GM23338 (cell line): Measurements from ENCODE around the gene SMYD1.

ENCODE experiments used
- EZH2 ChIP-seq: fragments of 200-600 bp; sonication (generic); IDR thresholded peaks from one replicate; pipeline ENCODE4 v1.8.0; 2017; ENCODE audit warnings: antibody characterized with exemption, mild to moderate bottlenecking, low read depth; ENCODE audit not compliant: unreplicated experiment
- STAT1 ChIP-seq: IDR thresholded peaks from one replicate; pipeline ENCODE4 v1.6.1; 2016; ENCODE audit warnings: antibody characterized with exemption; ENCODE audit not compliant: unreplicated experiment
- TF ChIP-seq, protein P1 (sequence below), 2 experiments: fragments of 200-600 bp in 1 of 2; sonication (generic) in 1 of 2; conservative IDR thresholded peaks; 2 replicates each; pipeline versions ENCODE4 v1.5.1 to v1.6.1; 2016 to 2017; ENCODE audit warnings: antibody characterized with exemption in 2 of 2, low read depth in 2 of 2, mild to moderate bottlenecking in 2 of 2, moderate library complexity in 1 of 2

DNA sequence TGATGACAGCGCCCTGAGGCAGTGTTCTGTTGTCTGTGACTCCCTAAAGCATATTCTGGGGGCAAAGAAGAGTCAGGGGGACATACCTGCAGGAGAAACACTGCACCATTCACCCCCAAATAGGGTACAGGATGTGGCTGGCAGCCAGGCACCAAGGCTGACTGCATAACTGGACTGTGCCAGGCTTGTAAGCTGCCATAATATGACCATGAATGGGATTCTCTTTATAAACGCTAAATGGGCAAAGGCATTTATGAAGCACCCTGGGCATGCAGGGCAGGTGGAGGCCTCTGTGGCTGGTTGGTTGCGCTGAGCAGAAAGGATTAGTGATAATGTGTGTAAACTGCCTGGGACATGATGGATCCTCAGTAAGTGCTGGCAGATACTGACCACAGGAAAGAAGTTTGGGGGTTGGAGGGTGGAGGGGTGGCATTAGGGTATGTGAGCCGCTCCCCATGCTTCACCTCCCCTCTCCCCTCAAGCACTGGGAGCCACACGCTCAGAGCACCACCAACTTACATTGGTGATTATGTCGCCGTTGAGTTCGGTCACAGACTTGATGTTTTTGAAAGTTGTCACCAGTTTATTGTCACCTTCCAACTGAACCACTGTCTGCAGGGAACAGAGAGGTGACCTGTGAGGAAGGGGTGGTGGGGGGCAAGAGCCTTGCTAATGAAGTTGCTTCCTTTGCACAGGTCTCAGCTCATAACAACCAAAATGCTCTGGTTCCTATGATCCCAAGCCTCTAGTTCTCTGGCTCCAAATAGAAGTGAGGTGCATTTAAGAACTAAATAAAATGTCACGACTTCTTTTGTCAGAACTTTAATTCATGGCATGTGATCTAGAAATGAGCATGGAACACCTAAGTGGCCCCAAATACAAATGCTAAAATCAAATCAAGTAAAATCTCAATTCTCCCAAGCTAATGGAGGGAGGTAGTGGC is 56.6 kb downstream of the SMYD1 start:
- TF ChIP-seq, protein P1, sequence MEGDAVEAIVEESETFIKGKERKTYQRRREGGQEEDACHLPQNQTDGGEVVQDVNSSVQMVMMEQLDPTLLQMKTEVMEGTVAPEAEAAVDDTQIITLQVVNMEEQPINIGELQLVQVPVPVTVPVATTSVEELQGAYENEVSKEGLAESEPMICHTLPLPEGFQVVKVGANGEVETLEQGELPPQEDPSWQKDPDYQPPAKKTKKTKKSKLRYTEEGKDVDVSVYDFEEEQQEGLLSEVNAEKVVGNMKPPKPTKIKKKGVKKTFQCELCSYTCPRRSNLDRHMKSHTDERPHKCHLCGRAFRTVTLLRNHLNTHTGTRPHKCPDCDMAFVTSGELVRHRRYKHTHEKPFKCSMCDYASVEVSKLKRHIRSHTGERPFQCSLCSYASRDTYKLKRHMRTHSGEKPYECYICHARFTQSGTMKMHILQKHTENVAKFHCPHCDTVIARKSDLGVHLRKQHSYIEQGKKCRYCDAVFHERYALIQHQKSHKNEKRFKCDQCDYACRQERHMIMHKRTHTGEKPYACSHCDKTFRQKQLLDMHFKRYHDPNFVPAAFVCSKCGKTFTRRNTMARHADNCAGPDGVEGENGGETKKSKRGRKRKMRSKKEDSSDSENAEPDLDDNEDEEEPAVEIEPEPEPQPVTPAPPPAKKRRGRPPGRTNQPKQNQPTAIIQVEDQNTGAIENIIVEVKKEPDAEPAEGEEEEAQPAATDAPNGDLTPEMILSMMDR (conservative IDR thresholded peaks at IDR 0.05; ENCODE audit: low read depth in 2 of 2), result no peak
- TF ChIP-seq STAT1 (no peak), EZH2 (no peak)
